Fibroblast of lung (primary cell): ENCODE data around the gene RAB20.

Experiments
- EZH2 ChIP-seq: IDR thresholded peaks from 2 replicates; pipeline ENCODE4 v1.5.1; 2012; ENCODE audit warnings: low read length, control low read depth, mild to moderate bottlenecking; ENCODE audit errors: missing control alignments
- TF ChIP-seq, protein P1 (sequence below), 2 donors: IDR thresholded peaks in 1 of 2; conservative IDR thresholded peaks in 1 of 2; 1 replicate in 1 of 2; 2 replicates in 1 of 2; pipeline ENCODE4 v1.5.1; 2011 to 2012; ENCODE audit warnings: low read length in 2 of 2, control low read depth in 1 of 2, inconsistent platforms in 1 of 2, low read depth in 1 of 2, mild to moderate bottlenecking in 1 of 2

DNA sequence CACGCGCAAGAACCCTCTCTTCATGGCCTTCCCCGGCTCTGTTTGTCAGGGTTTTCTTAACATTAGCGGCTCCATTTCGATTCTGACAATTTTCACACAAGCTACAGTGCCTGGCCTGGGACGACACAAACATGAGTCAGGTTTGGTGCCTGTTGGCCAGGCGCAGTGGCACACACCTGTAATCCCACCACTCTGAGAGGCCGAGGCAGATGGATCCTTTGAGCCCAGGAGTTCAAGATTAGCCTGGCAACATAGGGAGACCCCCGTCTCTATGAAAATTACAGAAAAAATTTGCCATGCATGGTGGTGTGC, 1.9 kb upstream of the RAB20 start:
- TF ChIP-seq, protein P1, sequence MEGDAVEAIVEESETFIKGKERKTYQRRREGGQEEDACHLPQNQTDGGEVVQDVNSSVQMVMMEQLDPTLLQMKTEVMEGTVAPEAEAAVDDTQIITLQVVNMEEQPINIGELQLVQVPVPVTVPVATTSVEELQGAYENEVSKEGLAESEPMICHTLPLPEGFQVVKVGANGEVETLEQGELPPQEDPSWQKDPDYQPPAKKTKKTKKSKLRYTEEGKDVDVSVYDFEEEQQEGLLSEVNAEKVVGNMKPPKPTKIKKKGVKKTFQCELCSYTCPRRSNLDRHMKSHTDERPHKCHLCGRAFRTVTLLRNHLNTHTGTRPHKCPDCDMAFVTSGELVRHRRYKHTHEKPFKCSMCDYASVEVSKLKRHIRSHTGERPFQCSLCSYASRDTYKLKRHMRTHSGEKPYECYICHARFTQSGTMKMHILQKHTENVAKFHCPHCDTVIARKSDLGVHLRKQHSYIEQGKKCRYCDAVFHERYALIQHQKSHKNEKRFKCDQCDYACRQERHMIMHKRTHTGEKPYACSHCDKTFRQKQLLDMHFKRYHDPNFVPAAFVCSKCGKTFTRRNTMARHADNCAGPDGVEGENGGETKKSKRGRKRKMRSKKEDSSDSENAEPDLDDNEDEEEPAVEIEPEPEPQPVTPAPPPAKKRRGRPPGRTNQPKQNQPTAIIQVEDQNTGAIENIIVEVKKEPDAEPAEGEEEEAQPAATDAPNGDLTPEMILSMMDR (conservative IDR thresholded peaks at IDR 0.05 in 1 of 2, IDR thresholded peaks at IDR 0.05 in 1 of 2; ENCODE audit: low read depth in 1 of 2, low read length in 2 of 2), result no peak
- no peak for TF ChIP-seq EZH2
